NCI-H2107 treated with DMSO at 0.1 percent for 48 hours (cell line): Measurements from ENCODE around the gene VIM.
A peak's percentile ranks its signal among the peaks of the same experiment; 100 is the strongest.
"Not testable (repeated sequence)": the region's sequence is repeated elsewhere in the genome, so short reads cannot be mapped to it uniquely, and the experiment has no call there.

Source experiments
- DNase-seq: peaks from one replicate; lab custom pipeline; 2025; ENCODE audit not compliant: unreplicated experiment; lab: John Stamatoyannopoulos, UW

VIM gene

GRCh38 chr10:17255512-17255911 lies 27.5 kb downstream of the VIM start:
- no peak for DNase-seq

GRCh38 chr10:17256051-17256450 lies 28.0 kb downstream of the VIM start:
- DNase-seq, result no peak

DNA sequence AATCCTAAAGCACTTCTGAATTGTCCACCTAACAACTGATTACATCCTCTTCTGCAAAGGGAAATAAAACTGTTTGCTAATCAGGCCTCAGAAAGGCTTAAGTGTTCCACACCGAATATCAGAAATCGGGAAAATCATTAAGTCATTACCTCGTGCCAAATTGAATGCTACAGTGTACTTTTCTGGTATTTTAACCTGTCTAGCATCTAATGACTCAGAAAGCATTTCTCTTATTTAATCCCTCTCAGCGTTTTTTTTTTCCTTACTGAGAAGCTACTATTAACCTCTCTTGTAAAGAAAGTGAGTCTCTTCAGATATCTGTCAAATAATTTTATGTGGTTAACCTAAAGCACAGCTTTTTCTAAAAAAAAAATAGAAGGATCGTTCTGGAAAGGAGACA lies 28.6 kb downstream of the VIM start:
- no peak for DNase-seq

DNA sequence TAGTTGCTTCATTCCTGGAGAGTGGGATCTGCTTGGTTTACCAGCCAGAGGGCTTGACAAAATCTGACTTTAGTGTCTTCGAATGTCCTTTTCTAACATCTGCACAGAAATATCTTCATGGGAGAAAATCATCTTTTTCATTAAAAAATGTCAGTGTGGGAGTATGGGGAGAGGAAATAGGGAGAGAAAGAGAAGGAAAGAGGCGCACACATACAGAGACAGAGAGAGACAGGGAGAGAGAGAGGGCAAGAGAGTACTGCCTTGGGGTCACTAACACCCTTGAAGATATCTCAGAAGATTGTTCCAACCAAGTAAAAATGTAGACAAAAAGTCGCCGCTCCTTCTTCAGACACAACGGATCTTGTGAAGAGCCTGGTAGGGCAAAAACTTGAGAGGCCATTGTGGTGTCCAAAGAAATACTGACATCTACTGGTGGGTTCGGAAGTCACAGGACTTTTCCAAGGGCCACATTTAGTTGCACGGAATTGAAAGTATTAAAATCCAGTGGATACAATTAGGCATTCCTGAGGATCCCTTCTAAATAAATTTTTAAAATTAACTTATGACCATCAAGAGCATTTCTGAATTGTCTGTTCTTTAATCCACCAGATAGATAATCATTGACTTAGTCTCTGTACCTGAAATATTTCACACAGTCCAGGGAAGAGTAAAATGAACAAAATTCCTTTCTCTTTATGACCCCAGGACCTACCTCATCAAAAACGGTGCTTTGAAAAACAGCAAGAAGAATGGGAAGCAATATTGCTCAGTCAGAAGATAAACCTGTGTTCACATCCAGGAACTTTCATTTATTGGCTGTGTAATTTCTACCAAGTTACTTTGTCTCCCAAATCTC lies 29.7 kb downstream of the VIM start:
- DNase-seq, result peak; percentile 19

- DNase-seq, result no peak
Measured at GRCh38 chr10:17262502-17262901, 34.5 kb downstream of the VIM start.

DNA sequence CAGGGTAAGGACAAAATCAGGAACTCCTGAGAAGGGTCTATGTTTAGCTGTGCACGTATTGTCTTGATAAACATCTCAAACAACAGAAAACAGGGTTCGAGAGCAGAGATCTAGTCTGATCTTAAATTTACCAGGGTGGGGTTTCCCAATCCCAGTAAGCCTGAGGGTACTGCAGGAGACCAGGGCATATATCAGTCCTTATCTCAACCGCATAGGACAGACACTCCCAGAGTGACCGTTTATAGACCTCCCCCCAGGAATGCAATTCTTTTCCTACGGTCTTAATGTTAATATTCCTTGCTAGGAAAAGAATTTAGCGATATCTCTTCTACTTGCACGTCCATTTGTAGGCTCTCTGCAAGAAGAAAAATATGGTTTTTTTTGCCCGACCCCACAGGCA lies 35.5 kb downstream of the VIM start:
- no peak for DNase-seq

GRCh38 chr10:17265468-17265867 lies 37.4 kb downstream of the VIM start:
- DNase-seq, result no peak

- not testable (repeated sequence) for DNase-seq
Measured at GRCh38 chr10:17266549-17266948, 38.5 kb downstream of the VIM start.

DNA sequence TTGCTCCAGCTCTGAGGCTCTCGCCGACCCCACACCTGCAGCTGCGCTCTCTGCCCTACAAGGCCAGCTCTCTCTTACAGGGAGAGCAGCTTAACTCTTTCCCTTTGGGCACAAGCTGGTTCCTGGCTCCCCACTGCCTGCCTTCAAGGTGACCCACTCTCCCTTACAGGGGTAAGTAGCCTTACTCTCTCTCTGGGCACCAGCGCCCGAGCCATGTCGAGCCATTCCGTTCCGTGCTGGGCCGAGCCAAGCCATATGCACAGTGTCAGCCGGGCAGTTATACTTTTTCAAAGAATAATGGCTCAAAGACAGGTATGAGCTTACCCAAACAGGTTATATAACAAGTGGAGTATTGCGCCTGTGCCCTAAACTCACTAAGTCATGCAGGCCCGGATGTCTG lies 44.6 kb downstream of the VIM start:
- no peak for DNase-seq

GRCh38 chr10:17273403-17273802 lies 45.4 kb downstream of the VIM start:
- DNase-seq, result no peak

- DNase-seq, result no peak
Measured at GRCh38 chr10:17276756-17277424, 48.8 kb downstream of the VIM start.

DNA sequence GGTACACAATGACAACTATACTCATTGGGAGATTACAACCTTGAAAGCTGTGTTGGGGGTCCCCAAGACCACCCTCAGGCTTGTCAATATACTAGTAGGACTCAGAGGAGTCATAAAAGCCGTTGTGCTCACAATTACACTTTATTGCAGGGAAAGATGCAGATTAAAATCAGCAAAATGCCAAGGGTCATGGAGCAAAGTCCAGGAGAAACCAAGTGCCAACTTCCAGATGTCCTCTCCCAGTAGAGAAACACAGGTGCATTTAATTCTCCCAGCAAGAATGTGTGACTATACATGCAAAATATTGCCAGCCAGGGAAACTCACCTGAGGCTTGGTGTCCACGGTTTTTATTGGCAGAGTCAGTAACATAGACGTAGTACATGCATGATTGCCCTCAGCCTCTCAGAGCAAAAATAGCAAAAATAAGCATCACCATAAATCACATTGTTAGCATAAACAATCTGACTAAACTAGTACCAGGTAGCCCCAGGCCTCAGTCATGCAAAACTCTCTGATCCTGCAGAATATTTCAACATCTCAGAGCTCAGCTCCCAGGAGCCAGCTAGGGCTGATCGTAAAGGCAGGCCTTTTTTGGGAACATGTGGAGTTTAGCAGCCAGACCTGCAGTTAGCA lies 50.7 kb downstream of the VIM start:
- DNase-seq, result no peak

DNA sequence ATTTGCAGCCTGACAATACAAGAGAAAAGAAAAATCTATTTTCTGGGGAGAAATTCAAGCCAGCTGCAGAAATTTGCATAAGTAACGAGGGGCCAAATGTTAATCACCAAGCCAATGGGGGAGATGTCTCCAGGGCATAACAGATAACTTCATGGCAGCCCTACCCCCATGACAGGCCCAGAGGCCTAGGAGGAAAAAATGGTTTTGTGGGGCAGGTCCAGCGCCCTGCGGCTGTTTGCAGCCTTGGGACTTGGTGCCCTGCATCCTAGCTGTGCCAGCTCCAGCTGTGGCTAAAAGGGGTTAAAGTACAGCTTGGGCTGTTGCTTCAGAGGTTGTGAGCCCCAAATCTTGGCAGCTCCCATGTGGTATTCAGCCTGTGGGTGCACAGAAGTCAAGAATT lies 54.3 kb downstream of the VIM start:
- DNase-seq, result no peak

DNA sequence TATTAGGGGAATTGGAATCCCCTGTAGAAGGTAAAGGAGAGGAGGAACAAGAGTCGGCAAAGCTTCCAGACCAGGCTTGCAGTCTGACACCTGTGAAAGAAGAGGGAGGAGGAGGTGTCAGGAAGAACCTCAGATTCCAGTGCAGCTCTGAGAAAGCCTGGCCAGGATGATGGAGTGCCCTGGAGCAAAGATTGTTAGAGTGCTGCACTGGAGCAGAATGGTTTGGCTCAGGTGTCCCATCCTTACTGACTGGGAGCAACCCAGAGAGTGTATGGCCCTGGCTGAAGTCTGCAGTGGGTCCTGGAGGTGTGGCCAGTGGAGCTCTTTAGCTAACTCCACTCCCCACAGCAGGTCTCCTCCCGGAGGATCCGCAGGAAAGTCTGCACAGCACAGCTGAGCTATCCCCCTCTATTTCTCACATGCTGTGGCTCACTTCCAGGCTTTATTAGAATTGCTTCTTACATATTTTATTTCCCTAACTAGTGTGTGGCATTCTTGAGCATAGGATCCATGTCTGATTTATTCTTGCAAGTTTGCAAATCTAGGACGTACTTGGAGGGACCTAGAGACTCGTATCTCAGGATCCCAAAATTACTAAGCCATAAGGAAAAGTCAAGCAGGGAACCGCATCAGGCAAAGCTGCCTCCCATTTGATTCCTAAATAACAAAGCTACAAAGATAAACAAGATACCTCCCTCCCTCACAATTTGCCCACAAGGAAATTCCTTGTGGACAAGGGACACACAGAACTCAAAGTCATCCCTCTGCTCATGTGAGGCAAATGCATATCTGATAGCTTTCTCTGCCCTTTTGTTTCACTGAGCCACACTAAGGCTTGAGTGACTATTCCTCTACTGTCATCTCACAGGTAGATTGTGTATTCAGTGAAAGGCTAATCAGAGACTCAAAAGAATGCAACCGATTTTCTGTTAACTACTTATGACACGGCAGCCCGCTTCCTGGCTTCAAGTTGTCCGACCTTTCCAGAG lies 58.8 kb downstream of the VIM start:
- DNase-seq, result no peak
